B cell (primary cell): ENCODE data around the gene TTF2. TPM values are rescaled to one million over a fixed set of nuclear protein-coding genes. Genes with fewer than 3 reads are reported as not detected.

Experiments used
- ATAC-seq: fragments of 200-7000 bp; cut with Tn5 transposase; one replicate; pipeline ENCODE4 v1.10.0; 2021; ENCODE audit warnings: low read depth, mild to moderate bottlenecking, moderate number of reproducible peaks, moderate library complexity
- CTCF ChIA-PET: fragments of 350-600 bp; sonication (Branson Sonifier 250); formaldehyde crosslinking; loops from one replicate; lab custom pipeline; 2021; ENCODE audit warnings: antibody characterized with exemption, inconsistent platforms; lab: Charles Lee
- POLR2A ChIA-PET: fragments of 350-600 bp; sonication (Branson Sonifier 250); formaldehyde crosslinking; loops from one replicate; lab custom pipeline; 2021; ENCODE audit warnings: antibody characterized with exemption; lab: Charles Lee
- DNase-seq: peaks from one replicate; pipeline ENCODE4 v3.0.0; 2013
- H2AFZ ChIP-seq: 2 replicates; pipeline ENCODE4 v1.6.1; 2012; ENCODE audit warnings: mild to moderate bottlenecking, low read depth, low read length; ENCODE audit not compliant: insufficient read depth, poor library complexity, severe bottlenecking
- H3K27ac ChIP-seq, 2 donors: 1 replicate in 1 of 2; 2 replicates in 1 of 2; pipeline ENCODE4 v1.5.1; 2012 to 2013; ENCODE audit warnings: low read length in 2 of 2, mild to moderate bottlenecking in 2 of 2, moderate library complexity in 1 of 2
- H3K27me3 ChIP-seq, 4 experiments: fragments of 200-600 bp in 1 of 4; sonication (generic) in 1 of 4; replicated peaks in 1 of 4; 1 replicate in 2 of 4; 2 replicates in 2 of 4; pipeline versions ENCODE4 v1.6.1 to v1.7.0; 2013 to 2016; ENCODE audit warnings: low read length in 3 of 4, mild to moderate bottlenecking in 2 of 4, mixed read lengths in 1 of 4, moderate library complexity in 1 of 4; ENCODE audit not compliant: insufficient read depth in 4 of 4, control insufficient read depth in 3 of 4; ENCODE audit errors: control extremely low read depth in 1 of 4
- H3K36me3 ChIP-seq, 2 experiments: replicated peaks in 1 of 2; 1 replicate in 1 of 2; 2 replicates in 1 of 2; pipeline versions ENCODE4 v1.6.1 to v1.7.1; 2013; ENCODE audit warnings: low read length in 1 of 2; ENCODE audit not compliant: insufficient read depth in 2 of 2, control insufficient read depth in 1 of 2; ENCODE audit errors: control extremely low read depth in 1 of 2, extremely low read depth in 1 of 2
- H3K4me1 ChIP-seq, 2 donors: fragments of 200-600 bp in 1 of 2; sonication (generic) in 1 of 2; 1 replicate in 1 of 2; 2 replicates in 1 of 2; pipeline versions ENCODE4 v1.5.1 to v1.6.1; 2013 to 2017; ENCODE audit warnings: low read length in 2 of 2; ENCODE audit not compliant: control insufficient read depth in 2 of 2, insufficient read depth in 2 of 2
- H3K4me2 ChIP-seq: replicated peaks from 2 replicates; pipeline ENCODE3; 2012; ENCODE audit warnings: mild to moderate bottlenecking, low read depth, low read length; ENCODE audit not compliant: poor library complexity, severe bottlenecking
- H3K4me3 ChIP-seq, 5 experiments: fragments of 200-600 bp in 1 of 5; sonication (generic) in 1 of 5; 1 replicate in 3 of 5; 2 replicates in 2 of 5; pipeline versions ENCODE4 v1.5.1 to v1.7.0; 2011 to 2016; ENCODE audit warnings: low read length in 4 of 5, mild to moderate bottlenecking in 4 of 5, low read depth in 2 of 5, control low read depth in 1 of 5, moderate library complexity in 1 of 5; ENCODE audit not compliant: insufficient read depth in 1 of 5; ENCODE audit errors: control extremely low read depth in 1 of 5, extremely low read depth in 1 of 5
- H3K79me2 ChIP-seq: fragments of 200-600 bp; sonication (generic); one replicate; pipeline ENCODE4 v1.6.0; 2016; ENCODE audit warnings: low read length; ENCODE audit not compliant: control insufficient read depth, insufficient read depth
- H3K9ac ChIP-seq: fragments of 200-600 bp; sonication (generic); 2 replicates; pipeline ENCODE4 v1.6.1; 2017; ENCODE audit warnings: mild to moderate bottlenecking, low read length, moderate library complexity
- H3K9me3 ChIP-seq, 3 donors: one replicate each; pipeline versions ENCODE4 v1.6.1 to v1.7.1; 2013; ENCODE audit warnings: low read length in 2 of 3; ENCODE audit not compliant: control insufficient read depth in 2 of 3, insufficient read depth in 1 of 3; ENCODE audit errors: control extremely low read depth in 1 of 3
- H4K20me1 ChIP-seq: 2 replicates; pipeline ENCODE4 v1.6.0; 2012; ENCODE audit warnings: mild to moderate bottlenecking, low read length; ENCODE audit not compliant: insufficient read depth, control insufficient read depth, poor library complexity, severe bottlenecking
- H3K27ac Mint-ChIP-seq: one replicate; pipeline ENCODE4 v1.8.0; 2021; ENCODE audit warnings: mixed read lengths
- H3K27me3 Mint-ChIP-seq: one replicate; pipeline ENCODE4 v1.8.0; 2021; ENCODE audit warnings: mixed read lengths
- H3K4me1 Mint-ChIP-seq: one replicate; pipeline ENCODE4 v1.8.0; 2021; ENCODE audit warnings: mixed read lengths
- H3K4me3 Mint-ChIP-seq: one replicate; pipeline ENCODE4 v1.8.0; 2021; ENCODE audit warnings: mixed read lengths
- H3K9me3 Mint-ChIP-seq: one replicate; pipeline ENCODE4 v1.8.0; 2022; ENCODE audit warnings: mixed read lengths; ENCODE audit not compliant: insufficient read depth
- CTCF ChIP-seq: fragments of 200-600 bp; IDR thresholded peaks from one replicate; pipeline ENCODE4 v1.8.0; 2022; ENCODE audit warnings: antibody characterized with exemption, mild to moderate bottlenecking
- EZH2 ChIP-seq: IDR thresholded peaks from 2 replicates; pipeline ENCODE4 v1.6.1; 2012; ENCODE audit warnings: borderline replicate concordance, low read depth, mild to moderate bottlenecking, moderate library complexity, low read length; ENCODE audit not compliant: insufficient read depth, poor library complexity, severe bottlenecking
- WGBS: methylation state at CpG from one replicate; pipeline ENCODE4 v1.1.5; 2013; ENCODE audit warnings: missing lambda C conversion rate; ENCODE audit not compliant: insufficient coverage; 5-methylcytosine and 5-hydroxymethylcytosine counted together
- intact Hi-C: fragments of 100-400 bp; cut with micrococcal nuclease; formaldehyde crosslinking; loops from one replicate; pipeline ENCODE4 v1.10.0; 2022
- polyA plus RNA-seq: library from polyadenylated mRNA; depleted of rRNA; stranded (reverse); fragments of >200 nt; gene quantifications from 2 replicates; pipeline ENCODE4 v1.2.3, GENCODE V29; 2012
- total RNA-seq, 2 donors: library from RNA; stranded (reverse); fragments of 120-200 nt in 1 of 2; gene quantifications; 1 replicate in 1 of 2; 2 replicates in 1 of 2; pipeline versions ENCODE4 v1.2.3 to v1.2.4, GENCODE V29; 2013 to 2022

The TTF2 gene
- total and polyA plus RNA-seq, 2 donors (not counting 1 experiment from before 2014, with no cell fraction given) = 11.3 to 28.9 TPM

GRCh38 chr1:117143172-117143571, 83.0 kb downstream of the TTF2 start:
- H3K27me3 Mint-ChIP-seq = peaks cover 20% of the 10 kb centered on the region
- peaks cover 0 to 4% (median 0%) of the 10 kb centered on the region in 4 experiments for H3K27me3 ChIP-seq
- no peaks in the 10 kb centered on the region for H3K9me3 ChIP-seq
- H3K27ac Mint-ChIP-seq = no peak overlapping the region
- H3K4me1 ChIP-seq = no peaks in the 10 kb centered on the region
- DNase-seq (no peak), ATAC-seq (no peak)
- no peak overlapping the region for H3K27ac ChIP-seq
- H4K20me1 ChIP-seq = no peaks in the 10 kb centered on the region
- no peak overlapping the region for H2AFZ ChIP-seq
- H3K9ac ChIP-seq = no peak overlapping the region
- H3K4me3 Mint-ChIP-seq = no peak overlapping the region
- intact Hi-C loops = no loop called here
- no peaks in the 10 kb centered on the region for H3K4me1 Mint-ChIP-seq
- no peaks in the 10 kb centered on the region for H3K79me2 ChIP-seq
- ChIA-PET CTCF (interaction anchor here (2.1 kb wide), 1 partner anchor 14 kb away, joined by 6 read pairs; no protein-coding TSS in a partner anchor), POLR2A (no interaction called here)
- H3K4me2 ChIP-seq = no peak overlapping the region
- no peaks in the 10 kb centered on the region for H3K36me3 ChIP-seq
- no peak overlapping the region for H3K4me3 ChIP-seq
- TF ChIP-seq CTCF = no peak
- no peak for TF ChIP-seq EZH2
- no peaks in the 10 kb centered on the region for H3K9me3 Mint-ChIP-seq

- no peaks in the 10 kb centered on the region for H3K9me3 ChIP-seq
- DNase-seq (no peak), ATAC-seq (no peak)
- no peak overlapping the region for H3K27ac ChIP-seq
- H3K79me2 ChIP-seq = no peaks in the 10 kb centered on the region
- peaks cover 0 to 4% (median 0%) of the 10 kb centered on the region in 4 experiments for H3K27me3 ChIP-seq
- no peaks in the 10 kb centered on the region for H3K4me1 ChIP-seq
- ChIA-PET POLR2A (no interaction called here), CTCF (no interaction called here)
- Mint-ChIP-seq H3K27me3 (peaks cover 20% of the 10 kb centered on the region), H3K9me3 (no peaks in the 10 kb centered on the region), H3K27ac (no peak overlapping the region), H3K4me1 (no peaks in the 10 kb centered on the region), H3K4me3 (no peak overlapping the region)
- no peak overlapping the region for H3K9ac ChIP-seq
- 100% methylated on average over 1 of the region's 3 CpGs for WGBS
- no peak overlapping the region for H3K4me2 ChIP-seq
- H4K20me1 ChIP-seq = no peaks in the 10 kb centered on the region
- H3K36me3 ChIP-seq = no peaks in the 10 kb centered on the region
- intact Hi-C loops = no loop called here
- H3K4me3 ChIP-seq = no peak overlapping the region
- H2AFZ ChIP-seq = no peak overlapping the region
- TF ChIP-seq EZH2 (no peak), CTCF (no peak)
These were observed 83.7 kb downstream of the TTF2 start for GRCh38 chr1:117143871-117144270.
